Measurements from ENCODE around the gene COPS7A.
"Not testable (repeated sequence)": the region's sequence is repeated elsewhere in the genome, so short reads cannot be mapped to it uniquely, and the experiment has no call there.

The COPS7A gene

GRCh38 chr12:6703631-6704030 lies 20.2 kb upstream of the COPS7A start:
- TF ChIP-seq CTCF (IDR thresholded peaks at IDR 0.05; ENCODE audit: low read depth, low read length) = no peak
- no peak overlapping the region for H3K4me3 ChIP-seq (ENCODE audit: low read depth, low read length)

GRCh38 chr12:6708351-6708750 lies 15.5 kb upstream of the COPS7A start:
- not testable (repeated sequence) for H3K4me3 ChIP-seq (ENCODE audit: low read depth, low read length)

GRCh38 chr12:6708960-6709394 lies 14.9 kb upstream of the COPS7A start:
- H3K4me3 ChIP-seq (ENCODE audit: low read depth, low read length) = no peak overlapping the region

GRCh38 chr12:6716031-6716873 lies 7.6 kb upstream of the COPS7A start:
- H3K4me3 ChIP-seq (ENCODE audit: low read depth, low read length) = not testable (repeated sequence)

More at GRCh38 chr12:6708960-6709394, 14.9 kb upstream of the COPS7A start:
- TF ChIP-seq CTCF (IDR thresholded peaks at IDR 0.05; ENCODE audit: low read depth, low read length) = no peak

- no peak overlapping the region for H3K4me3 ChIP-seq (ENCODE audit: low read depth, low read length)
- TF ChIP-seq CTCF (IDR thresholded peaks at IDR 0.05; ENCODE audit: low read depth, low read length) = no peak
Observed at GRCh38 chr12:6716874-6717437, 6.9 kb upstream of the COPS7A start.

- no peak for TF ChIP-seq CTCF (IDR thresholded peaks at IDR 0.05; ENCODE audit: low read depth, low read length)
- no peak overlapping the region for H3K4me3 ChIP-seq (ENCODE audit: low read depth, low read length)
Observed at GRCh38 chr12:6722863-6723262, 983 bp upstream of the COPS7A start.

GRCh38 chr12:6724409-6724797 lies 557 bp downstream of the COPS7A start:
- no peak for TF ChIP-seq CTCF (IDR thresholded peaks at IDR 0.05; ENCODE audit: low read depth, low read length)
- H3K4me3 ChIP-seq (ENCODE audit: low read depth, low read length) = peak overlapping the region; percentile 71

GRCh38 chr12:6725350-6725749 lies 1.5 kb downstream of the COPS7A start:
- TF ChIP-seq CTCF (IDR thresholded peaks at IDR 0.05; ENCODE audit: low read depth, low read length) = no peak
- no peak overlapping the region for H3K4me3 ChIP-seq (ENCODE audit: low read depth, low read length)
